Prostate gland (tissue), 2 donors: Measurements from ENCODE around the gene PTGER3.

Experiments used
- POLR2AphosphoS5 ChIP-seq: sonication (generic); formaldehyde crosslinking; IDR thresholded peaks from one replicate; pipeline ENCODE4 v1.6.1; 2017; ENCODE audit warnings: antibody characterized with exemption
- TF ChIP-seq, protein P1 (sequence below), 4 experiments: fragments of 200-600 bp in 2 of 4; fragments of 450-650 bp in 2 of 4; sonication (generic) in 2 of 4; IDR thresholded peaks; 1 replicate in 3 of 4; 2 replicates in 1 of 4; pipeline ENCODE4 v1.5.1; 2016 to 2019; ENCODE audit warnings: antibody characterized with exemption in 4 of 4, mild to moderate bottlenecking in 2 of 4, moderate library complexity in 2 of 4

DNA sequence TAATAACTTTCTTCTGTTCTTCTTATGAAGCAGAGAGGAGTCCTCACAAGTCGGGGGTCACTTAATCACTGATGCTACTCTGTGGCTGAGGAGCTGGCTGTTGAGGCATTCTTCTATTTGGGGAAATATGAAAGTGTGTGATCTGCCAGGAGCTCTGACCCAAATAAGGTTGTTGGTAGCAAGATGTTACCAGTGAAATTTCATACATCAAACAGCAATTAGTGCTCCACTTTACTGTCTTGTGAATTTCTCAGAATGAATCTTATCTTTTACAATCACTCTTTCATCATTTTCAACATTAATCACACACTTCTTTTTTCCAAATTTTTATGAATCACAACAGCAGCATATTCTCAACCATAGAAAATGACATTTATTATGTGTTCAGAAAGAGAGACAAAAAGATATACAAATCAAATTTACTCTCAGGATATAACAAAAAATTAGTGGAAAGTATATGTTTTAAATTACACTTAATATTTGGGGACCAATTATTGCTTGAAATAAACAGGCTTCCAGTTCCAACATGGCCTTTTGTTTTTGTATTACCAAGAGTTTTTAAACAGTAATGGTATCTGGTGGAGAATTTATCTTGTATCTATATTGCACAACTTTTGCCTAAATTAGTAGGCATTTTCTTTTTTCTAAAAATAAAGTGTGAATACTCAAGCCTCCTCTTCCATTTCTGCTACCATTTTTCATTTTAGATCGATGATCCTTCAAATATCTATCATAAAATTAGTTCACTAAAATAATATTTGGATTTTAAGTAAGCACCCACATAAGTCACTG is 9.6 kb downstream of the PTGER3 start:
- TF ChIP-seq, protein P1, sequence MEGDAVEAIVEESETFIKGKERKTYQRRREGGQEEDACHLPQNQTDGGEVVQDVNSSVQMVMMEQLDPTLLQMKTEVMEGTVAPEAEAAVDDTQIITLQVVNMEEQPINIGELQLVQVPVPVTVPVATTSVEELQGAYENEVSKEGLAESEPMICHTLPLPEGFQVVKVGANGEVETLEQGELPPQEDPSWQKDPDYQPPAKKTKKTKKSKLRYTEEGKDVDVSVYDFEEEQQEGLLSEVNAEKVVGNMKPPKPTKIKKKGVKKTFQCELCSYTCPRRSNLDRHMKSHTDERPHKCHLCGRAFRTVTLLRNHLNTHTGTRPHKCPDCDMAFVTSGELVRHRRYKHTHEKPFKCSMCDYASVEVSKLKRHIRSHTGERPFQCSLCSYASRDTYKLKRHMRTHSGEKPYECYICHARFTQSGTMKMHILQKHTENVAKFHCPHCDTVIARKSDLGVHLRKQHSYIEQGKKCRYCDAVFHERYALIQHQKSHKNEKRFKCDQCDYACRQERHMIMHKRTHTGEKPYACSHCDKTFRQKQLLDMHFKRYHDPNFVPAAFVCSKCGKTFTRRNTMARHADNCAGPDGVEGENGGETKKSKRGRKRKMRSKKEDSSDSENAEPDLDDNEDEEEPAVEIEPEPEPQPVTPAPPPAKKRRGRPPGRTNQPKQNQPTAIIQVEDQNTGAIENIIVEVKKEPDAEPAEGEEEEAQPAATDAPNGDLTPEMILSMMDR (IDR thresholded peaks at IDR 0.05), result no peak
- no peak for TF ChIP-seq POLR2AphosphoS5
